Keratinocyte (primary cell): ENCODE data around the gene CCDC92.

ENCODE experiments used
- EZH2 ChIP-seq: IDR thresholded peaks from one replicate; pipeline ENCODE4 v1.6.1; 2012; ENCODE audit warnings: inconsistent platforms, mild to moderate bottlenecking, low read length, moderate library complexity
- TF ChIP-seq, protein P1 (sequence below), 3 experiments: IDR thresholded peaks in 1 of 3; conservative IDR thresholded peaks in 1 of 3; optimal IDR thresholded peaks in 1 of 3; 2 replicates in 2 of 3; 3 replicates in 1 of 3; pipeline versions ENCODE3 to v1.5.1; 2011; ENCODE audit warnings: low read length in 3 of 3, mild to moderate bottlenecking in 3 of 3, moderate library complexity in 2 of 3, control low read depth in 1 of 3, inconsistent platforms in 1 of 3; ENCODE audit not compliant: insufficient read depth in 2 of 3; ENCODE audit errors: extremely low read depth in 1 of 3

DNA sequence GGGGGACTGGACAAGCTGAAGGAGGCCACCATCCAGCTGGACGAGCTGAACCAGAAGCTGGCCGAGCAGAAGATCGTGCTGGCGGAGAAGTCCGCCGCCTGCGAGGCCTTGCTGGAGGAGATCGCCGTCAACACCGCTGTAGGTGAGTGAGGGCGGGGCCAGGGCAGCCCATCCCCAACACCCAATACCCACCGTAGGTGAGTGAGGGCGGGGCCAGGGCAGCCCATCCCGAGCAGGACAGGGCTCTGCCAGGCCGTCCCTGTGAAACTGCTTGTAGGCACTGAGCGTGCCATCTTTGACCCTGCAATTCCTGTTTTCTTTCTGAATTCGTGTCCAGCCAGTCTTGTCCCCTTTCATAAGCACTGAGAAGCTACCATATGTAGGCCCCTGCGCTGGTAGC is 74.0 kb downstream of the CCDC92 start:
- TF ChIP-seq, protein P1, sequence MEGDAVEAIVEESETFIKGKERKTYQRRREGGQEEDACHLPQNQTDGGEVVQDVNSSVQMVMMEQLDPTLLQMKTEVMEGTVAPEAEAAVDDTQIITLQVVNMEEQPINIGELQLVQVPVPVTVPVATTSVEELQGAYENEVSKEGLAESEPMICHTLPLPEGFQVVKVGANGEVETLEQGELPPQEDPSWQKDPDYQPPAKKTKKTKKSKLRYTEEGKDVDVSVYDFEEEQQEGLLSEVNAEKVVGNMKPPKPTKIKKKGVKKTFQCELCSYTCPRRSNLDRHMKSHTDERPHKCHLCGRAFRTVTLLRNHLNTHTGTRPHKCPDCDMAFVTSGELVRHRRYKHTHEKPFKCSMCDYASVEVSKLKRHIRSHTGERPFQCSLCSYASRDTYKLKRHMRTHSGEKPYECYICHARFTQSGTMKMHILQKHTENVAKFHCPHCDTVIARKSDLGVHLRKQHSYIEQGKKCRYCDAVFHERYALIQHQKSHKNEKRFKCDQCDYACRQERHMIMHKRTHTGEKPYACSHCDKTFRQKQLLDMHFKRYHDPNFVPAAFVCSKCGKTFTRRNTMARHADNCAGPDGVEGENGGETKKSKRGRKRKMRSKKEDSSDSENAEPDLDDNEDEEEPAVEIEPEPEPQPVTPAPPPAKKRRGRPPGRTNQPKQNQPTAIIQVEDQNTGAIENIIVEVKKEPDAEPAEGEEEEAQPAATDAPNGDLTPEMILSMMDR (optimal IDR thresholded peaks at IDR 0.05 in 1 of 3, IDR thresholded peaks at IDR 0.05 in 1 of 3, conservative IDR thresholded peaks at IDR 0.05 in 1 of 3; ENCODE audit: extremely low read depth in 1 of 3, insufficient read depth in 2 of 3, low read length in 3 of 3), result no peak
- no peak for TF ChIP-seq EZH2
